DOHH2 (cell line): ENCODE data around the gene DENR.
A peak's percentile ranks its signal among the peaks of the same experiment; 100 is the strongest.

Experiments
- H3F3A ChIP-seq: fragments of 200-600 bp; sonication (generic), shearing (Covaris generic); 2 replicates; pipeline ENCODE4 v1.6.0; 2016; ENCODE audit warnings: antibody characterized with exemption, mild to moderate bottlenecking; ENCODE audit not compliant: control insufficient read depth, insufficient read depth
- H3K27ac ChIP-seq: fragments of 200-600 bp; sonication (generic); 2 replicates; pipeline ENCODE4 v1.5.1; 2014; ENCODE audit warnings: low read depth, mild to moderate bottlenecking, low read length, moderate library complexity
- H3K27me3 ChIP-seq: fragments of 200-600 bp; sonication (generic); 2 replicates; pipeline ENCODE4 v1.6.1; 2014; ENCODE audit warnings: mild to moderate bottlenecking, low read length, mixed read lengths; ENCODE audit not compliant: control insufficient read depth
- H3K36me3 ChIP-seq: fragments of 200-600 bp; sonication (generic); 2 replicates; pipeline ENCODE4 v1.6.1; 2014; ENCODE audit warnings: mild to moderate bottlenecking, low read length, moderate library complexity, mixed read lengths; ENCODE audit not compliant: control insufficient read depth
- H3K4me1 ChIP-seq: fragments of 200-600 bp; sonication (generic); 2 replicates; pipeline ENCODE4 v1.6.1; 2014; ENCODE audit warnings: mild to moderate bottlenecking, low read length, mixed read lengths; ENCODE audit not compliant: control insufficient read depth
- H3K4me2 ChIP-seq: fragments of 200-600 bp; sonication (generic); 2 replicates; pipeline ENCODE4 v1.6.0; 2014; ENCODE audit warnings: mild to moderate bottlenecking, low read length, moderate library complexity
- H3K4me3 ChIP-seq: fragments of 200-600 bp; sonication (generic); 2 replicates; pipeline ENCODE4 v1.5.1; 2014; ENCODE audit warnings: mild to moderate bottlenecking, low read length, mixed read lengths
- H3K79me2 ChIP-seq: fragments of 200-600 bp; sonication (generic); 2 replicates; pipeline ENCODE4 v1.6.1; 2014; ENCODE audit warnings: mild to moderate bottlenecking, low read length, mixed read lengths; ENCODE audit not compliant: control insufficient read depth
- H3K9me2 ChIP-seq: fragments of 200-600 bp; sonication (generic); replicated peaks from 2 replicates; pipeline ENCODE4 v1.6.1; 2014; ENCODE audit warnings: mild to moderate bottlenecking, low read length, mixed read lengths; ENCODE audit not compliant: control insufficient read depth
- H3K9me3 ChIP-seq: fragments of 200-600 bp; sonication (generic); 2 replicates; pipeline ENCODE4 v1.6.1; 2014; ENCODE audit warnings: antibody characterized with exemption, low read length, mixed read lengths; ENCODE audit not compliant: control insufficient read depth, insufficient read depth
- H4K20me1 ChIP-seq: fragments of 200-600 bp; sonication (generic); 2 replicates; pipeline ENCODE4 v1.6.0; 2014; ENCODE audit warnings: low read depth, mild to moderate bottlenecking, antibody characterized with exemption, low read length, moderate library complexity; ENCODE audit not compliant: control insufficient read depth, insufficient read depth
- EZH2phosphoT487 ChIP-seq: fragments of 200-600 bp; sonication (generic); IDR thresholded peaks from 2 replicates; pipeline ENCODE4 v1.6.1; 2017; ENCODE audit warnings: borderline replicate concordance, mild to moderate bottlenecking, antibody characterized with exemption, low read length, moderate library complexity, mixed read lengths
- TF ChIP-seq, protein P1 (sequence below): fragments of 200-600 bp; sonication (generic); IDR thresholded peaks from one replicate; pipeline ENCODE4 v1.5.1; 2014; ENCODE audit warnings: antibody characterized with exemption, mild to moderate bottlenecking, low read depth, low read length; ENCODE audit not compliant: poor library complexity, severe bottlenecking

The DENR gene

DNA sequence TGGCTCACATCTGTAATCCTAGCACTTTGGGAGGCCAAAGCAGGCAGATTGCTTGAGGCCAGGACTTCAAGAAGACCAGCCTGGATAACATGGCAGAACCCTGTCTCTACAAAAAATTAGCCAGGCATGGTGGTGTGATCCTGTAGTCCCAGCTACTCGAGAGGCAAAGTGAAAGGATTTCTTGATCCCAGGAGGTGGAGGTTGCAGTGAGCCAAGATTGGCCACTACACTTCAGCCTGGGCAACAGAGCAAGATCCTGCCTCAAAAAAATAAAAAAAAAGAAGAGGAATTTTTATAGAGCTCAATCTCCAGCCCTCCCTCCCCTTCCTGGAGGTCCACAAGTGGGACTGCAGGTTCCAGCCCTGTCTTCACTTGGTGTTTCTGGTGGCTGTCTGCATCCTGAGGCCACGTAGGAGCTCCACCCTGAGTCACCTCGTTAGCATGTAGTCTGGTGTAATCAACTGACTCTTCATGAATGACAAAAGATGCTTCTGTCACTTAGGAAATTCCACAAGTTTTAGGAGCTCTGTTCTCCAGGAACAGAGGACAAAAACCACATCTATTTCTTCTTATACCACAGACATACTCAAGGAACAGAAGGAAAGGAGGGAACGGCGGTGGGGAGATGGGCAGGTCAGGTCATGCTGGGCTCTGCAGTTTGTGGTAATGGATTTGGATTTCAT, 37.9 kb downstream of the DENR start:
- no peaks in the 10 kb centered on the region for H3K36me3 ChIP-seq

DNA sequence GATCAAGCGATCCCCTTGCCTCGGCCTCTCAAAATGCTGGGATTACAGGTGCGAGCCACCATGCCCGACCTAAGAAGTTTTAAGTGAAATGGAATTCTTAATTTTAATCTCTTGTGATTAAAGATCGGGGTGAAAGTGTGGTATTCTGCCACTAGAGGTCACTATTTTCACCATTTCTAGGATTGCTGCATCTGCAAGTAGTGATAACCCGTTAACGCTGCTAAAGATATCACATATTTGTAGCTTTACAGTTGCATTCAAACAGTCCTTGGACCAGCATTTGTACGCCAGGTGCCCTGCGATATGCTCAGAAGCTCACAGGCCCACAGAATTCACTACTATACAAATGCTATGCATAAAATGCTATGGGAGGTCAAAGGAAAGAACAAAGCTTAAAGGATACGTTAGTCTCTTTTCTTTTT, 41.1 kb downstream of the DENR start:
- Histone ChIP-seq H3K9me2 (no peaks in the 10 kb centered on the region), H3K27ac (no peak overlapping the region), H3F3A (no peaks in the 10 kb centered on the region), H3K4me3 (no peak overlapping the region), H3K79me2 (no peaks in the 10 kb centered on the region), H3K36me3 (no peaks in the 10 kb centered on the region), H3K4me2 (peak overlapping the region; percentile 6; the same call in 1 of the 2 replicates), H4K20me1 (no peaks in the 10 kb centered on the region), H3K27me3 (no peaks in the 10 kb centered on the region), H3K9me3 (no peaks in the 10 kb centered on the region), H3K4me1 (peaks cover 5% of the 10 kb centered on the region)
- no peak for TF ChIP-seq EZH2phosphoT487
- TF ChIP-seq, protein P1, sequence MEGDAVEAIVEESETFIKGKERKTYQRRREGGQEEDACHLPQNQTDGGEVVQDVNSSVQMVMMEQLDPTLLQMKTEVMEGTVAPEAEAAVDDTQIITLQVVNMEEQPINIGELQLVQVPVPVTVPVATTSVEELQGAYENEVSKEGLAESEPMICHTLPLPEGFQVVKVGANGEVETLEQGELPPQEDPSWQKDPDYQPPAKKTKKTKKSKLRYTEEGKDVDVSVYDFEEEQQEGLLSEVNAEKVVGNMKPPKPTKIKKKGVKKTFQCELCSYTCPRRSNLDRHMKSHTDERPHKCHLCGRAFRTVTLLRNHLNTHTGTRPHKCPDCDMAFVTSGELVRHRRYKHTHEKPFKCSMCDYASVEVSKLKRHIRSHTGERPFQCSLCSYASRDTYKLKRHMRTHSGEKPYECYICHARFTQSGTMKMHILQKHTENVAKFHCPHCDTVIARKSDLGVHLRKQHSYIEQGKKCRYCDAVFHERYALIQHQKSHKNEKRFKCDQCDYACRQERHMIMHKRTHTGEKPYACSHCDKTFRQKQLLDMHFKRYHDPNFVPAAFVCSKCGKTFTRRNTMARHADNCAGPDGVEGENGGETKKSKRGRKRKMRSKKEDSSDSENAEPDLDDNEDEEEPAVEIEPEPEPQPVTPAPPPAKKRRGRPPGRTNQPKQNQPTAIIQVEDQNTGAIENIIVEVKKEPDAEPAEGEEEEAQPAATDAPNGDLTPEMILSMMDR = peak; percentile 81

More for the DNA sequence above, 37.9 kb downstream of the DENR start:
- Histone ChIP-seq H3K4me1 (peaks cover 5% of the 10 kb centered on the region), H3K4me2 (no peak overlapping the region), H3K79me2 (no peaks in the 10 kb centered on the region), H3K27ac (no peak overlapping the region), H4K20me1 (no peaks in the 10 kb centered on the region), H3K4me3 (no peak overlapping the region), H3K27me3 (no peaks in the 10 kb centered on the region), H3K9me2 (no peaks in the 10 kb centered on the region), H3K9me3 (no peaks in the 10 kb centered on the region), H3F3A (no peaks in the 10 kb centered on the region)
- no peak for TF ChIP-seq EZH2phosphoT487
- TF ChIP-seq, protein P1 = no peak

DNA sequence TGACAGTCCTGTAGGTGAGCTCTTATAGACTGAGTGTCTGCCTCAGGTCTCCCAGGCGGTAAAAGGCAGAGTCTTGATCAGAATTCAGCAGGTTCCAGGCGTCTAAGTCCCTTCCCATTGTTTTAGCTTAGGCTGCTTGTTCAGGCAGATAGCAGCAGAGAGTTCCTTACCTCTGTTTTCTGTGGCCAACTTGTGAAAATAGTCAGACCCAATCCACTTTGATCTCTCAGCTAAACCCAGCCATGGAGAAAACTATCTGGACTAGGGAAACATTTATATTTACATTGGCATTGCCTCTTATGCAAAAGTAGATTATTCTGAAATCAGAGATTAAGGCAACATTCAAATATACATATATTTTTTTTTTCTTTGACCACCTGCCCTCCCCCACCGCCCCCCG, 43.2 kb downstream of the DENR start:
- no peaks in the 10 kb centered on the region for H3F3A ChIP-seq
- H3K9me3 ChIP-seq = no peaks in the 10 kb centered on the region
- no peak overlapping the region for H3K4me3 ChIP-seq
- no peaks in the 10 kb centered on the region for H3K36me3 ChIP-seq
- peaks cover 5% of the 10 kb centered on the region for H3K4me1 ChIP-seq
- H3K27me3 ChIP-seq = no peaks in the 10 kb centered on the region
- no peak overlapping the region for H3K4me2 ChIP-seq
- H3K9me2 ChIP-seq = no peaks in the 10 kb centered on the region
- H3K27ac ChIP-seq = no peak overlapping the region
- TF ChIP-seq, protein P1 = no peak
- no peak for TF ChIP-seq EZH2phosphoT487
- H4K20me1 ChIP-seq = no peaks in the 10 kb centered on the region
- no peaks in the 10 kb centered on the region for H3K79me2 ChIP-seq
